GM12873 (cell line): ENCODE results near the gene SLC9A7.

Experiments used
- CTCF ChIP-seq: IDR thresholded peaks from 2 replicates; pipeline ENCODE4 v1.5.1; 2012; ENCODE audit warnings: low read depth, mild to moderate bottlenecking, moderate library complexity, low read length, control low read depth; ENCODE audit not compliant: insufficient read depth; ENCODE audit errors: missing control alignments

Gene SLC9A7

GRCh38 chrX:46588263-46588662 lies 170.7 kb downstream of the SLC9A7 start:
- no peak for TF ChIP-seq CTCF

GRCh38 chrX:46587753-46588171 lies 171.2 kb downstream of the SLC9A7 start:
- TF ChIP-seq CTCF = no peak

- TF ChIP-seq CTCF = no peak
Observed at GRCh38 chrX:46587158-46587557, 171.8 kb downstream of the SLC9A7 start.

- TF ChIP-seq CTCF = no peak
Observed at GRCh38 chrX:46584736-46585135, 174.2 kb downstream of the SLC9A7 start.

GRCh38 chrX:46582966-46583365 lies 176.0 kb downstream of the SLC9A7 start:
- no peak for TF ChIP-seq CTCF

- no peak for TF ChIP-seq CTCF
Observed at GRCh38 chrX:46582325-46582724, 176.6 kb downstream of the SLC9A7 start.

GRCh38 chrX:46580613-46581012 lies 178.3 kb downstream of the SLC9A7 start:
- no peak for TF ChIP-seq CTCF
